ENCODE results near the gene JARID2. TPM values are rescaled to one million over a fixed set of nuclear protein-coding genes. Genes with fewer than 3 reads are reported as not detected.

Gene JARID2
- total and polyA plus RNA-seq, 10 of the 15 experiments (the other 5 are each of a cell fraction or from before 2014, with no cell fraction given), result 4.2 to 21.6 (median 11.7) TPM

DNA sequence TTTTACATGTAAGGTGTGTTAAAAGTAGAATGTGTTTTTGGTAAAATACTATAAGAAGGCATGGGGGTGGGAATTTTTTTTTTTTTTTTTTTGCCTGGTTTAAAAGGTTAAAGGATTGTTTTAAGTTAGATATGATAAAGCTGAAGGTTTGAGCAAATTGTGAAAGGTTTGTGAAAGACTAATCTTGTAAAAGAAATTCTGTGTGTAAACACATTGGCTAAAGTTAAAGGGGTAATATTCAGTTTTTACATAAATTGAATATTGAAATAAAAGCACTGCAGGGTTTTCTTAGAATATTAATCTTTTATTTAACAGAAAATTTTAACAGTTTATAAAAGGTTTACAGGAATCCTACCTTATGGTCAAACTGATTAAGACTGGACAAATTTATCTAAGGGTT, 311.3 kb downstream of the JARID2 start:
- no peaks in the 10 kb centered on the region for H3K79me2 ChIP-seq (ENCODE audit: control insufficient read depth, insufficient read depth, low read length)
- H3K4me1 ChIP-seq (ENCODE audit: control insufficient read depth, insufficient read depth, low read length), result no peaks in the 10 kb centered on the region
- TF ChIP-seq, protein P1, sequence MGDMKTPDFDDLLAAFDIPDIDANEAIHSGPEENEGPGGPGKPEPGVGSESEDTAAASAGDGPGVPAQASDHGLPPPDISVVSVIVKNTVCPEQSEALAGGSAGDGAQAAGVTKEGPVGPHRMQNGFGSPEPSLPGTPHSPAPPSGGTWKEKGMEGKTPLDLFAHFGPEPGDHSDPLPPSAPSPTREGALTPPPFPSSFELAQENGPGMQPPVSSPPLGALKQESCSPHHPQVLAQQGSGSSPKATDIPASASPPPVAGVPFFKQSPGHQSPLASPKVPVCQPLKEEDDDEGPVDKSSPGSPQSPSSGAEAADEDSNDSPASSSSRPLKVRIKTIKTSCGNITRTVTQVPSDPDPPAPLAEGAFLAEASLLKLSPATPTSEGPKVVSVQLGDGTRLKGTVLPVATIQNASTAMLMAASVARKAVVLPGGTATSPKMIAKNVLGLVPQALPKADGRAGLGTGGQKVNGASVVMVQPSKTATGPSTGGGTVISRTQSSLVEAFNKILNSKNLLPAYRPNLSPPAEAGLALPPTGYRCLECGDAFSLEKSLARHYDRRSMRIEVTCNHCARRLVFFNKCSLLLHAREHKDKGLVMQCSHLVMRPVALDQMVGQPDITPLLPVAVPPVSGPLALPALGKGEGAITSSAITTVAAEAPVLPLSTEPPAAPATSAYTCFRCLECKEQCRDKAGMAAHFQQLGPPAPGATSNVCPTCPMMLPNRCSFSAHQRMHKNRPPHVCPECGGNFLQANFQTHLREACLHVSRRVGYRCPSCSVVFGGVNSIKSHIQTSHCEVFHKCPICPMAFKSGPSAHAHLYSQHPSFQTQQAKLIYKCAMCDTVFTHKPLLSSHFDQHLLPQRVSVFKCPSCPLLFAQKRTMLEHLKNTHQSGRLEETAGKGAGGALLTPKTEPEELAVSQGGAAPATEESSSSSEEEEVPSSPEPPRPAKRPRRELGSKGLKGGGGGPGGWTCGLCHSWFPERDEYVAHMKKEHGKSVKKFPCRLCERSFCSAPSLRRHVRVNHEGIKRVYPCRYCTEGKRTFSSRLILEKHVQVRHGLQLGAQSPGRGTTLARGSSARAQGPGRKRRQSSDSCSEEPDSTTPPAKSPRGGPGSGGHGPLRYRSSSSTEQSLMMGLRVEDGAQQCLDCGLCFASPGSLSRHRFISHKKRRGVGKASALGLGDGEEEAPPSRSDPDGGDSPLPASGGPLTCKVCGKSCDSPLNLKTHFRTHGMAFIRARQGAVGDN (IDR thresholded peaks at IDR 0.05), result no peak
- TF ChIP-seq ZNF384 (IDR thresholded peaks at IDR 0.05; ENCODE audit: borderline replicate concordance, low read depth, low read length), result no peak
- TF ChIP-seq ZZZ3 (IDR thresholded peaks at IDR 0.05; ENCODE audit: control insufficient read depth, insufficient read length, low read depth), result no peak
- TF ChIP-seq POLR2AphosphoS2 (IDR thresholded peaks at IDR 0.05; ENCODE audit: low read depth, low read length), result no peak
- no peak for TF ChIP-seq ETV6 (conservative IDR thresholded peaks at IDR 0.05 in 1 of 2, IDR thresholded peaks at IDR 0.05 in 1 of 2; ENCODE audit: borderline replicate concordance in 1 of 2, low read depth in 1 of 2)
- TF ChIP-seq TARDBP (IDR thresholded peaks at IDR 0.05; ENCODE audit: borderline replicate concordance), result no peak
- no peak for TF ChIP-seq SMAD1 (IDR thresholded peaks at IDR 0.05; ENCODE audit: low read depth, partially characterized antibody)
- TF ChIP-seq, protein P2, sequence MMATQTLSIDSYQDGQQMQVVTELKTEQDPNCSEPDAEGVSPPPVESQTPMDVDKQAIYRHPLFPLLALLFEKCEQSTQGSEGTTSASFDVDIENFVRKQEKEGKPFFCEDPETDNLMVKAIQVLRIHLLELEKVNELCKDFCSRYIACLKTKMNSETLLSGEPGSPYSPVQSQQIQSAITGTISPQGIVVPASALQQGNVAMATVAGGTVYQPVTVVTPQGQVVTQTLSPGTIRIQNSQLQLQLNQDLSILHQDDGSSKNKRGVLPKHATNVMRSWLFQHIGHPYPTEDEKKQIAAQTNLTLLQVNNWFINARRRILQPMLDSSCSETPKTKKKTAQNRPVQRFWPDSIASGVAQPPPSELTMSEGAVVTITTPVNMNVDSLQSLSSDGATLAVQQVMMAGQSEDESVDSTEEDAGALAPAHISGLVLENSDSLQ (IDR thresholded peaks at IDR 0.05), result no peak
- RAD21 ChIA-PET (ENCODE audit: unreplicated experiment), result no interaction called here
- no peak for ATAC-seq
- no peak overlapping the region for H2AFZ ChIP-seq (ENCODE audit: control insufficient read depth, low read depth, low read length)
- POLR2A ChIA-PET, result interaction anchor here (1.1 kb wide), 1 partner anchor 101 kb away, joined by 3 read pairs; no protein-coding TSS in a partner anchor
- no peaks in the 10 kb centered on the region for H3K27me3 ChIP-seq (replicated peaks in 1 of 2; ENCODE audit: control insufficient read depth in 2 of 2, insufficient read depth in 2 of 2, low read length in 1 of 2)
- H3K36me3 ChIP-seq (ENCODE audit: control insufficient read depth in 2 of 2, insufficient read depth in 2 of 2, low read length in 1 of 2), result no peaks in the 10 kb centered on the region
- SMC1A ChIA-PET (ENCODE audit: uncharacterized antibody, unreplicated experiment), result interaction anchor here (0.7 kb wide), 1 partner anchor 124 kb away, joined by 4 read pairs; no protein-coding TSS in a partner anchor
- no peak overlapping the region for H3K4me3 ChIP-seq
- in situ Hi-C loops (cut with MboI) (no loop called here), intact Hi-C loops (cut with micrococcal nuclease; ENCODE audit: unreplicated experiment) (no loop called here)
- no peak overlapping the region for H3K27ac ChIP-seq (ENCODE audit: control insufficient read depth, insufficient read depth)
- no peaks in the 10 kb centered on the region for H4K20me1 ChIP-seq (ENCODE audit: control insufficient read depth, insufficient read depth)
- FAIRE-seq, result no peak
- H3K9ac ChIP-seq (ENCODE audit: control insufficient read depth, insufficient read depth, low read length), result no peak overlapping the region
- no TSS peak for BruUV-seq (replicated peaks)
- H3K4me2 ChIP-seq (ENCODE audit: control insufficient read depth, insufficient read depth), result no peak overlapping the region
- no peaks in the 10 kb centered on the region for H3K9me3 ChIP-seq (replicated peaks; ENCODE audit: control insufficient read depth, insufficient read depth, low read length)
- CTCF ChIA-PET, result no interaction called here
- no peak for DNase-seq (ENCODE audit: low read depth, low spot score)
